K562 (cell line): ENCODE data around the gene PIP5K1B. TPM values are rescaled to one million over a fixed set of nuclear protein-coding genes. Genes with fewer than 3 reads are reported as not detected.

Experiments
- ATAC-seq: fragments of 200-7000 bp; cut with Tn5 transposase; 3 replicates; pipeline ENCODE4 v1.9.1; 2020; ENCODE audit warnings: moderate library complexity
- BruUV-seq: library from RNA; stranded (reverse); fragments of 400-500 nt; replicated peaks from 2 replicates; lab custom pipeline; 2021; lab: Mats Ljungman, UMichigan
- CTCF ChIA-PET: fragments of 300-600 bp; formaldehyde crosslinking; extraction: SDS; loops from one replicate; lab custom pipeline; 2021; ENCODE audit warnings: low intra/inter-chr PET ratio; lab: Yijun Ruan, JAX
- POLR2A ChIA-PET: fragments of 300-600, 350-650 bp; sonication (Branson Sonifier 250); formaldehyde crosslinking; extraction: SDS; loops from one replicate; lab custom pipeline; 2021; ENCODE audit warnings: antibody characterized with exemption, inconsistent platforms; lab: Yijun Ruan, JAX
- DNase-seq, 4 experiments: peaks; one replicate each; pipeline versions ENCODE4 v3.0.0 to v3.0.0-alpha.2; 2011 to 2018; ENCODE audit warnings: low spot score in 3 of 4, mixed read lengths in 3 of 4; ENCODE audit errors: extremely low read depth in 1 of 4
- FAIRE-seq: peaks from 2 replicates; lab custom pipeline; 2011; peaks lifted over from hg19 to GRCh38; lab: Jason Lieb, UNC
- H2AFZ ChIP-seq: 2 replicates; pipeline ENCODE4 v1.6.0; 2011; ENCODE audit warnings: low read depth, low read length, control low read depth, inconsistent platforms
- H3K27ac ChIP-seq: fragments of 200-600 bp; 3 replicates; pipeline ENCODE4 v1.8.0; 2011; ENCODE audit warnings: low read depth, mild to moderate bottlenecking, control low read depth, inconsistent platforms, low read length, moderate library complexity, mixed read lengths; ENCODE audit errors: extremely low read depth
- H3K27me3 ChIP-seq, 2 experiments: fragments of 300-600 bp in 1 of 2; 2 replicates in 1 of 2; 3 replicates in 1 of 2; pipeline versions ENCODE4 v1.6.0 to v1.8.0; 2011; ENCODE audit warnings: inconsistent platforms in 2 of 2, low read length in 2 of 2, mild to moderate bottlenecking in 1 of 2, mixed read lengths in 1 of 2, moderate library complexity in 1 of 2; ENCODE audit not compliant: control insufficient read depth in 2 of 2, insufficient read depth in 2 of 2
- H3K36me3 ChIP-seq: fragments of 300-600 bp; 3 replicates; pipeline ENCODE4 v1.8.0; 2011; ENCODE audit warnings: mild to moderate bottlenecking, low read length, inconsistent platforms; ENCODE audit not compliant: control insufficient read depth, insufficient read depth
- H3K4me1 ChIP-seq, 2 experiments: fragments of 200-600 bp in 1 of 2; replicated peaks in 1 of 2; 2 replicates in 1 of 2; 3 replicates in 1 of 2; pipeline versions ENCODE4 v1.5.1 to v1.8.0; 2011; ENCODE audit warnings: inconsistent platforms in 2 of 2, low read length in 2 of 2, mild to moderate bottlenecking in 1 of 2, mixed read lengths in 1 of 2, moderate library complexity in 1 of 2; ENCODE audit not compliant: control insufficient read depth in 2 of 2, insufficient read depth in 2 of 2
- H3K4me2 ChIP-seq: 2 replicates; pipeline ENCODE4 v1.6.1; 2011; ENCODE audit warnings: low read length, control low read depth, inconsistent platforms, mixed read lengths; ENCODE audit not compliant: insufficient read depth
- H3K4me3 ChIP-seq: fragments of 200-600 bp; sonication (generic), shearing (Covaris generic); 2 replicates; pipeline ENCODE4 v1.5.1; 2016; ENCODE audit warnings: control low read depth, inconsistent platforms
- H3K79me2 ChIP-seq: fragments of 200-600 bp; 3 replicates; pipeline ENCODE4 v1.8.0; 2011; ENCODE audit warnings: low read length, inconsistent platforms; ENCODE audit not compliant: control insufficient read depth, insufficient read depth
- H3K9ac ChIP-seq, 2 experiments: 2 replicates each; pipeline versions ENCODE4 v1.6.0 to v1.6.1; 2011; ENCODE audit warnings: low read depth in 2 of 2, low read length in 2 of 2, control low read depth in 1 of 2, inconsistent platforms in 1 of 2, mild to moderate bottlenecking in 1 of 2, mixed read lengths in 1 of 2; ENCODE audit not compliant: insufficient read depth in 1 of 2
- H3K9me1 ChIP-seq: one replicate; pipeline ENCODE4 v1.6.0; 2011; ENCODE audit warnings: inconsistent platforms, mild to moderate bottlenecking, low read length, moderate library complexity; ENCODE audit not compliant: control insufficient read depth, insufficient read depth
- H3K9me3 ChIP-seq: replicated peaks from 2 replicates; pipeline ENCODE4 v1.5.1; 2011; ENCODE audit warnings: low read depth, low read length, inconsistent platforms; ENCODE audit not compliant: control insufficient read depth, insufficient read depth
- H4K20me1 ChIP-seq: replicated peaks from 2 replicates; pipeline ENCODE4 v1.6.1; 2011; ENCODE audit warnings: low read length, inconsistent platforms, mixed read lengths; ENCODE audit not compliant: control insufficient read depth, insufficient read depth
- CBFA2T3 ChIP-seq: fragments of 450-650 bp; IDR thresholded peaks from 2 replicates; pipeline ENCODE4 v1.6.1; 2017
- ESRRA ChIP-seq: fragments of 450-650 bp; IDR thresholded peaks from 2 replicates; pipeline ENCODE4 v1.6.1; 2014; ENCODE audit warnings: low read depth, mild to moderate bottlenecking, moderate library complexity, borderline replicate concordance
- MEIS2 ChIP-seq: fragments of 450-650 bp; IDR thresholded peaks from 2 replicates; pipeline ENCODE4 v1.6.1; 2014; ENCODE audit warnings: mild to moderate bottlenecking; ENCODE audit not compliant: partially characterized antibody
- SOX6 ChIP-seq: fragments of 450-650 bp; IDR thresholded peaks from 2 replicates; pipeline ENCODE4 v1.6.1; 2014; ENCODE audit warnings: mild to moderate bottlenecking
- ZNF584 ChIP-seq: fragments of 200-800 bp; sonication (Bioruptor generic); IDR thresholded peaks from 2 replicates; pipeline ENCODE4 v1.6.1; 2016; ENCODE audit warnings: low read depth, mild to moderate bottlenecking, missing genetic modification characterization, missing compliant biosample characterization
- ZNF79 ChIP-seq: fragments of 250-450 bp; sonication (Bioruptor Pico); IDR thresholded peaks from 2 replicates; pipeline ENCODE4 v1.4.0; 2020; ENCODE audit warnings: low read depth, mild to moderate bottlenecking, moderate library complexity
- in situ Hi-C: fragments of 300-500 bp; cut with MboI; formaldehyde crosslinking; loops from 4 replicates; pipeline ENCODE4 v1.15.0; 2018; ENCODE audit warnings: inconsistent platforms, mixed read lengths
- intact Hi-C: fragments of 100-400 bp; cut with micrococcal nuclease; formaldehyde crosslinking; loops from 2 replicates; pipeline ENCODE4 v1.14.2; 2022
- polyA plus RNA-seq, 8 experiments: library from polyadenylated mRNA; depleted of rRNA in 4 of 8; stranded (reverse) in 5 of 8; unstranded in 3 of 8; fragments of >200 nt; fragmentation: Nextera tagmentation in 2 of 8; fragmentation: Illumina TruSeq in 1 of 8; extraction: Ambion mirVana in 2 of 8; extraction: Trizol in 1 of 8; gene quantifications; 2 replicates each; pipeline versions ENCODE4 v1.2.1 to v1.2.3, GENCODE V29; 2011 to 2014; ENCODE audit warnings: inconsistent platforms in 1 of 8, missing spikeins in 1 of 8
- total RNA-seq, 7 experiments: library from RNA; depleted of rRNA in 6 of 7; stranded (reverse); fragments of >200 nt in 6 of 7; fragmentation: Illumina TruSeq in 2 of 7; extraction: Trizol in 2 of 7; gene quantifications; 2 replicates each; pipeline versions ENCODE4 v1.2.1 to v1.2.3, GENCODE V29; 2011 to 2021; ENCODE audit warnings: low replicate concordance in 1 of 7
- TF ChIP-seq, protein P1 (sequence below): fragments of 450-650 bp; conservative IDR thresholded peaks from 2 replicates; pipeline ENCODE4 v1.6.1; 2016; ENCODE audit warnings: missing genetic modification characterization, low read depth, mild to moderate bottlenecking, control low read depth, missing compliant biosample characterization
- TF ChIP-seq, protein P2 (sequence below), 3 experiments: fragments of 200-800 bp in 1 of 3; sonication (Bioruptor generic) in 1 of 3; sonication (generic) in 1 of 3; formaldehyde crosslinking in 1 of 3; IDR thresholded peaks; 2 replicates each; pipeline versions ENCODE4 v1.6.1 to v1.8.0; 2016 to 2022; ENCODE audit warnings: mild to moderate bottlenecking in 2 of 3, missing compliant biosample characterization in 2 of 3, missing genetic modification characterization in 2 of 3, missing genetic modification reagents in 1 of 3

Gene PIP5K1B
- total and polyA plus RNA-seq, 9 of the 15 experiments (the other 6 are each of a cell fraction or from before 2014, with no cell fraction given) = 3.1 to 12.9 (median 7.4) TPM

GRCh38 chr9:68672625-68673024, 32.4 kb upstream of the PIP5K1B start:
- Histone ChIP-seq H3K27me3 (peaks cover 5 to 18% of the 10 kb centered on the region in 2 experiments; a peak in 4 of 5 replicates), H4K20me1 (no peaks in the 10 kb centered on the region), H3K4me1 (no peaks in the 10 kb centered on the region), H3K36me3 (no peaks in the 10 kb centered on the region), H3K9me3 (no peaks in the 10 kb centered on the region), H3K4me2 (no peak overlapping the region), H2AFZ (no peak overlapping the region), H3K27ac (no peak overlapping the region), H3K79me2 (no peaks in the 10 kb centered on the region), H3K4me3 (no peak overlapping the region), H3K9ac (no peak overlapping the region), H3K9me1 (no peaks in the 10 kb centered on the region)
- intact Hi-C loops (no loop called here), in situ Hi-C loops (no loop called here)
- no peak for DNase-seq
- POLR2A ChIA-PET = interaction anchor here (0.5 to 1.0 kb wide), 2 partner anchors 10 to 13 kb away, joined by 3 read pairs; no protein-coding TSS in a partner anchor
- no peak for FAIRE-seq
- TF ChIP-seq MEIS2 (peak; percentile 36), CBFA2T3 (peak; percentile 26), SOX6 (0 out of 2 replicates have a peak, but pooled peaks have one; percentile 13), ESRRA (peak; percentile 79), ZNF79 (no peak), ZNF584 (CRISPR knock-in tag) (no peak)
- TF ChIP-seq, protein P1, sequence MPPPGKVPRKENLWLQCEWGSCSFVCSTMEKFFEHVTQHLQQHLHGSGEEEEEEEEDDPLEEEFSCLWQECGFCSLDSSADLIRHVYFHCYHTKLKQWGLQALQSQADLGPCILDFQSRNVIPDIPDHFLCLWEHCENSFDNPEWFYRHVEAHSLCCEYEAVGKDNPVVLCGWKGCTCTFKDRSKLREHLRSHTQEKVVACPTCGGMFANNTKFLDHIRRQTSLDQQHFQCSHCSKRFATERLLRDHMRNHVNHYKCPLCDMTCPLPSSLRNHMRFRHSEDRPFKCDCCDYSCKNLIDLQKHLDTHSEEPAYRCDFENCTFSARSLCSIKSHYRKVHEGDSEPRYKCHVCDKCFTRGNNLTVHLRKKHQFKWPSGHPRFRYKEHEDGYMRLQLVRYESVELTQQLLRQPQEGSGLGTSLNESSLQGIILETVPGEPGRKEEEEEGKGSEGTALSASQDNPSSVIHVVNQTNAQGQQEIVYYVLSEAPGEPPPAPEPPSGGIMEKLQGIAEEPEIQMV = no peak
- TF ChIP-seq, protein P2, sequence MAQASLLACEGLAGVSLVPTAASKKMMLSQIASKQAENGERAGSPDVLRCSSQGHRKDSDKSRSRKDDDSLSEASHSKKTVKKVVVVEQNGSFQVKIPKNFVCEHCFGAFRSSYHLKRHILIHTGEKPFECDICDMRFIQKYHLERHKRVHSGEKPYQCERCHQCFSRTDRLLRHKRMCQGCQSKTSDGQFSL (CRISPR knock-in tag; IDR thresholded peaks at IDR 0.05) = no peak
- TF ChIP-seq, protein P2 (tag; IDR thresholded peaks at IDR 0.05) = no peak
- BruUV-seq = no TSS peak
- CTCF ChIA-PET = no interaction called here
- ATAC-seq = no peak
